ENCODE results near the gene DRC1. TPM values are rescaled to one million over a fixed set of nuclear protein-coding genes. Genes with fewer than 3 reads are reported as not detected.

Gene DRC1
- total and polyA plus RNA-seq, 2 of the 4 experiments (the other 2 are of a cell fraction), result 0.18 TPM; not detected in 1

GRCh38 chr2:26411419-26411818 is 9.7 kb downstream of the DRC1 start:
- ChIA-PET CTCF (no interaction called here), POLR2A (ENCODE audit: unreplicated experiment) (no interaction called here)
- intact Hi-C loops (cut with micrococcal nuclease) (no loop called here), in situ Hi-C loops (cut with MboI; ENCODE audit: low sequenced_read_pairs) (no loop called here), dilution Hi-C loops (cut with HindIII; ENCODE audit: low sequenced_read_pairs, unreplicated experiment) (no loop called here)
- Histone ChIP-seq H3K9ac (ENCODE audit: low read depth, low read length) (no peak overlapping the region), H2BK120ac (ENCODE audit: low read depth, low read length) (no peak overlapping the region), H2BK15ac (ENCODE audit: low read depth, low read length) (no peak overlapping the region), H3K27me3 (ENCODE audit: control insufficient read depth, insufficient read depth, low read length) (peaks cover 14% of the 10 kb centered on the region), H3K27ac (ENCODE audit: insufficient read depth, low read length) (no peak overlapping the region), H3K4me2 (ENCODE audit: low read depth, low read length) (no peak overlapping the region), H2AK9ac (replicated peaks; ENCODE audit: low read depth, low read length, poor library complexity) (no peak overlapping the region), H4K8ac (ENCODE audit: low read depth in 2 of 2, low read length in 2 of 2) (no peak overlapping the region), H3K18ac (ENCODE audit: low read depth, low read length) (no peak overlapping the region), H3K9me1 (ENCODE audit: insufficient read depth, low read length) (no peaks in the 10 kb centered on the region), H4K91ac (ENCODE audit: insufficient read depth, low read depth, low read length) (no peak overlapping the region), H3K23ac (ENCODE audit: low read depth, low read length) (no peak overlapping the region), H3K56ac (ENCODE audit: extremely low read depth, insufficient read depth, low read length) (no peak overlapping the region), H3K4me1 (ENCODE audit: control insufficient read depth, insufficient read depth, low read length) (no peaks in the 10 kb centered on the region), H3K14ac (replicated peaks; ENCODE audit: low read depth, low read length) (no peak overlapping the region), H2BK5ac (ENCODE audit: low read depth, low read length, poor library complexity, severe bottlenecking) (no peak overlapping the region), H3K4ac (ENCODE audit: low read depth, low read length) (no peak overlapping the region), H2AK5ac (ENCODE audit: low read depth, low read length) (no peak overlapping the region), H2AFZ (replicated peaks; ENCODE audit: low read length, poor library complexity) (no peak overlapping the region), H3K9me3 (ENCODE audit: control insufficient read depth, insufficient read depth, low read length) (no peaks in the 10 kb centered on the region), H3K4me3 (ENCODE audit: insufficient read depth, low read depth, low read length) (no peak overlapping the region), H4K5ac (ENCODE audit: low read depth, low read length) (no peak overlapping the region), H2BK20ac (ENCODE audit: low read depth, low read length) (no peak overlapping the region), H3K36me3 (ENCODE audit: control insufficient read depth, insufficient read depth, low read length) (no peaks in the 10 kb centered on the region), H3K79me1 (ENCODE audit: low read depth in 1 of 2, low read length in 2 of 2) (no peaks in the 10 kb centered on the region), H4K20me1 (ENCODE audit: insufficient read depth, low read length) (no peaks in the 10 kb centered on the region)
- BruUV-seq (replicated peaks), result no TSS peak
- TF ChIP-seq SMC3 (IDR thresholded peaks at IDR 0.05; ENCODE audit: low read depth, low read length) (no peak), BHLHE40 (IDR thresholded peaks at IDR 0.05; ENCODE audit: low read depth, low read length) (no peak), FOS (IDR thresholded peaks at IDR 0.05; ENCODE audit: low read depth, low read length) (no peak), MAZ (IDR thresholded peaks at IDR 0.05; ENCODE audit: borderline replicate concordance, low read depth, low read length) (no peak), POLR2A (IDR thresholded peaks at IDR 0.05; ENCODE audit: low read depth, low read length) (no peak)
- DNase-seq (no peak), ATAC-seq (ENCODE audit: low read depth) (no peak)
- WGBS, 2 experiments (ENCODE audit: extremely low coverage in 2 of 2, insufficient read length in 1 of 2), result no CpG with 5 or more reads among the region's 6 CpGs
